Measurements from ENCODE around the gene GALNT17.

GRCh38 chr7:71096351-71096750, 35.6 kb upstream of the GALNT17 start:
- TF ChIP-seq CTCF (conservative IDR thresholded peaks at IDR 0.05) (no peak), EZH2 (IDR thresholded peaks at IDR 0.05; ENCODE audit: low read depth) (no peak)
